GM18517 (cell line): Measurements from ENCODE around the gene BLMH.
"Not testable (repeated sequence)": the region's sequence is repeated elsewhere in the genome, so short reads cannot be mapped to it uniquely, and the experiment has no call there.

Experiments
- ATAC-seq: cut with Tn5 transposase; IDR thresholded peaks from one replicate; pipeline ENCODE4 v1.9.1; 2021; ENCODE audit warnings: mild to moderate bottlenecking, moderate library complexity; ENCODE audit not compliant: unreplicated experiment

Gene BLMH

GRCh38 chr17:30209930-30210329, 81.8 kb downstream of the BLMH start:
- ATAC-seq = no peak

- ATAC-seq = no peak
Measured at GRCh38 chr17:30208214-30208613, 83.5 kb downstream of the BLMH start.

- ATAC-seq = no peak
Measured at GRCh38 chr17:30207655-30208054, 84.1 kb downstream of the BLMH start.

DNA sequence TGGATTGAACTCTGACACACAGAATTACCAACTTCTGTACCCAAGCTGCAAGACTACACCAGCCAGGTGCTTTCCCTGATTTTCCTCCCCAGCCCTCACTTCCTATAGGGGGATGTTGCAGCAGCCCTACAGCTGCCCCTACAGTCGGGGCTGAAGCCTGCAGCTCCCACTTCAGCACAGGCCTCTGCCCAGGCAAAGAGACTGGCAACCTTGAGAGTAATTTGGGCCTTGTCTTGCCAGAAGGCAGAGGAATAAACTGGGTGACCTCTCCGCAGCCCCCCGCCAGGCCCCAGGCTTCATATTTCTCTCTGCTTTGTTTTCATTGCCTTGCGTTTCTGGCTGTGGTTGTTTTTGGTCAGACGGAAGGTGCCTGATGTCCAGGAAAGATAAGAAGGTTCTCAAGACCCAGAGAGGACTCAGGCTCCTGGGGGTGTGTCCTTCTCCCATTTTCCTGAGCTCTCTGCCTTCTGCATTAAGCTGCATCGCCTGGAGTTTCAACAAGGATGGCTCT, 88.2 kb downstream of the BLMH start:
- ATAC-seq = no peak

DNA sequence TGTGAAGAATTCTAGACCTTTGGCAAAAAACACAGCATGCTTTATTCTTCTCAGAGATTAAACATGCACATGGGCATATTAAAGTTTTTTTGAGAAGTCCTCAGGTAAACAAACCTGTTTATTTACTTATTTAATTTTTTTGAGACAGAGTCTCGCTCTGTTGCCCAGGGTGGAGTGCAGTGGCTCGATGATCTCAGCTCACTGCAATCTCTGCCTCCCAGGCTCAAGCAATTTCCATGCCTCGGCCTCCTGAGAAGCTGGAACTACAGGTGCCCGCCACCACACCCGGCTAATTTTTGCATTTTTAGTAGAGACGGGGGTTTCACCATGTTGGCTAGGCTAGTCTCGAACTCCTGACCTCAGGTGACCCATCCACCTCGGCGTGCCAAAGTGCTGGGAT, 91.1 kb downstream of the BLMH start:
- not testable (repeated sequence) for ATAC-seq

DNA sequence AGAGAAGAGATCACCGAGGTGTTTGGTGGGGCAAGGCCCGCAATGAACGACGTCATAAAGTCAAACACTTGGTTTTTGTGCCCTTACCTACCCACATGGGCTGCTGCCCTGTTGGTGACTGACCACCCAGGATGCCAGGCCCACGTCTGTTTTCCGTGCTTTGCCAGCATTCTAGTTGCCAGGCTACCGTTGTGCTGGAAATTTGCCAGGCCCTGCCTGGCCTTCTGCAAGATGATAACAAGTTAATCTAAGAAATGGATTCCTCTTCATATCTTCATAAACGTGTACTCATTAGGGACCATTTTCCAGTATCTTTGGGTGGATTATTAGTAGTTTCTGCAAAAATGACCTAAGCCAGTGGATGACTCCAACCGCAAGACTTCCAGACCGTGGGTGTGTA, 91.6 kb downstream of the BLMH start:
- ATAC-seq = no peak

GRCh38 chr17:30199600-30199999, 92.1 kb downstream of the BLMH start:
- ATAC-seq = no peak
